Gastroesophageal sphincter (tissue), 4 donors: ENCODE results near the gene TMEM43. TPM values are rescaled to one million over a fixed set of nuclear protein-coding genes. Genes with fewer than 3 reads are reported as not detected.

Experiments
- ATAC-seq: fragments of 150-250 bp; one replicate; pipeline ENCODE4 v1.9.1; 2016; ENCODE audit warnings: mild to moderate bottlenecking, moderate library complexity
- H3K27ac ChIP-seq, 4 donors: fragments of 200-600 bp; sonication (generic) in 3 of 4; 1 replicate in 3 of 4; 2 replicates in 1 of 4; pipeline ENCODE4 v1.5.1; 2016 to 2019
- H3K27me3 ChIP-seq: fragments of 200-600 bp; sonication (generic); one replicate; pipeline ENCODE4 v1.5.1; 2019
- H3K36me3 ChIP-seq, 2 donors: fragments of 200-600 bp; sonication (generic); one replicate each; pipeline ENCODE4 v1.5.1; 2019; ENCODE audit warnings: control low read depth in 1 of 2
- H3K4me1 ChIP-seq, 3 donors: fragments of 200-600 bp; sonication (generic); 1 replicate in 2 of 3; 2 replicates in 1 of 3; pipeline ENCODE4 v1.5.1; 2016 to 2019; ENCODE audit warnings: control low read depth in 2 of 3
- H3K4me3 ChIP-seq, 2 donors: fragments of 200-600 bp; sonication (generic); one replicate each; pipeline ENCODE4 v1.5.1; 2019; ENCODE audit warnings: mild to moderate bottlenecking in 1 of 2, moderate library complexity in 1 of 2
- H3K9me3 ChIP-seq, 3 donors: fragments of 200-600 bp; sonication (generic); one replicate each; pipeline ENCODE4 v1.5.1; 2017 to 2019; ENCODE audit warnings: control low read depth in 2 of 3
- CTCF ChIP-seq, 4 experiments: fragments of 200-600 bp in 2 of 4; fragments of 450-650 bp in 2 of 4; sonication (generic) in 1 of 4; IDR thresholded peaks; one replicate each; pipeline ENCODE4 v1.5.1; 2017 to 2019; ENCODE audit warnings: antibody characterized with exemption in 4 of 4, mild to moderate bottlenecking in 2 of 4, moderate library complexity in 2 of 4
- EP300 ChIP-seq: sonication (generic); formaldehyde crosslinking; IDR thresholded peaks from one replicate; pipeline ENCODE4 v1.6.1; 2017; ENCODE audit warnings: antibody characterized with exemption, mild to moderate bottlenecking
- POLR2A ChIP-seq, 2 donors: fragments of 450-650 bp; IDR thresholded peaks; one replicate each; pipeline ENCODE4 v1.6.1; 2017; ENCODE audit warnings: antibody characterized with exemption in 2 of 2, mild to moderate bottlenecking in 2 of 2, moderate library complexity in 1 of 2
- POLR2AphosphoS5 ChIP-seq: sonication (generic); formaldehyde crosslinking; IDR thresholded peaks from one replicate; pipeline ENCODE4 v1.6.1; 2017; ENCODE audit warnings: antibody characterized with exemption
- WGBS, 2 donors: methylation state at CpG; one replicate each; pipeline ENCODE4 v1.1.5; 2018; ENCODE audit warnings: low coverage in 1 of 2; 5-methylcytosine and 5-hydroxymethylcytosine counted together
- total RNA-seq, 4 donors: library from RNA; depleted of rRNA; stranded (reverse); fragments of >200 nt; gene quantifications; one replicate each; pipeline ENCODE4 v1.1.0, GENCODE V29; 2016

TMEM43 gene
- total RNA-seq, 4 donors from 2014 or later, result 115 to 227 (median 183) TPM

DNA sequence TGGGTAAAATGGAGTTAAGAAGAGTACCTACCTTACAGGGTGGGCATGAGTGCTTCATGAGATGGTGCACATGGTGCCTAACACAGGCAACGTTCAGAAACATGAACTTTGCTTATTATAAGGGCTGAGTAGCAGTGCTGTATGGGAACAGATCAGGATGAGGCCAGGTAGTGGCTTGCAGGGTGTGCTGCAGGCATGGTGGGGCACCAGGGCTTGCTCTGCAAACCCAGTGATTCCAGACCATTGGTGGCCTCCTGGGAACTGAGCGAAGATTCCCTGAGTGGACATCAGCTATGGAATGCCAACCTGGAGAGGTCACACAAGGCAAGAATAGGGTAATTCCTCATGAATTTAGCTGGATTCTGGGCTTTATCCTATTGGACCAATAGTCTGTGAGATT lies 15.8 kb downstream of the TMEM43 start:
- Histone ChIP-seq H3K4me3 (no peak overlapping the region), H3K4me1 (peaks cover 9 to 67% (median 26%) of the 10 kb centered on the region in 3 donors), H3K36me3 (peaks cover 0 to 71% of the 10 kb centered on the region in 2 donors), H3K27me3 (no peaks in the 10 kb centered on the region), H3K9me3 (no peaks in the 10 kb centered on the region), H3K27ac (peak overlapping the region in 3 of 4 donors; percentile 86 to 93 (median 88))
- TF ChIP-seq POLR2AphosphoS5 (no peak), POLR2A (IDR thresholded peaks at IDR 0.05) (no peak), CTCF (IDR thresholded peaks at IDR 0.05) (no peak), EP300 (no peak)
- 69% methylated on average over 2 of the region's 2 CpGs; no CpG with 5 or more reads in 1 of the 2 donors for WGBS, 2 donors
- ATAC-seq, result no peak

DNA sequence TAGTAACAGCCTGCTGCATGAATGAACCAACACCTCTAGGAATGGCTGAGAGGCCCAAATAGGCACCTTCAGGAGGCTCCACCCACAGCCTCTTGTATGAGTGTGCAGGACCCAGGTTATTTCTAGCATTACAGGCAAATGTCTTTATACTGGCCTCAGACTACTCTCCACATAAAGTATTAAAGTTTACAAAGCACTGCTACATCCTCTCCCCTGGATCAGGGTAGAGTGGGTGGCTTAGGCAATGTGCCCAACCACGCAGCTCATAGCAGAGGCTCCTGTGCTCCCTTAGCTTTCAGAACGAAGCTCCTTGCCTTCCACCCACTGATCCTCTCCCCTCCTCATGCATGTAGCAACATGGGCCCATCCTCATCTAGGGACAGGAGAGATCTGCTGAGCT lies 16.3 kb downstream of the TMEM43 start:
- H3K27ac ChIP-seq, result peak overlapping the region in 3 of 4 donors; percentile 86 to 93 (median 88)
- H3K4me1 ChIP-seq, result peaks cover 9 to 72% (median 31%) of the 10 kb centered on the region in 3 donors
- peaks cover 0 to 71% of the 10 kb centered on the region in 2 donors for H3K36me3 ChIP-seq
- no peak for ATAC-seq
- TF ChIP-seq CTCF (IDR thresholded peaks at IDR 0.05), result no peak
- no peak for TF ChIP-seq POLR2AphosphoS5
- TF ChIP-seq EP300, result no peak
- no peak for TF ChIP-seq POLR2A (IDR thresholded peaks at IDR 0.05)
- H3K27me3 ChIP-seq, result no peaks in the 10 kb centered on the region
- H3K4me3 ChIP-seq, result no peak overlapping the region
- no peaks in the 10 kb centered on the region for H3K9me3 ChIP-seq
- WGBS, 2 donors, result 45% methylated on average over 2 of the region's 2 CpGs; no CpG with 5 or more reads in 1 of the 2 donors

DNA sequence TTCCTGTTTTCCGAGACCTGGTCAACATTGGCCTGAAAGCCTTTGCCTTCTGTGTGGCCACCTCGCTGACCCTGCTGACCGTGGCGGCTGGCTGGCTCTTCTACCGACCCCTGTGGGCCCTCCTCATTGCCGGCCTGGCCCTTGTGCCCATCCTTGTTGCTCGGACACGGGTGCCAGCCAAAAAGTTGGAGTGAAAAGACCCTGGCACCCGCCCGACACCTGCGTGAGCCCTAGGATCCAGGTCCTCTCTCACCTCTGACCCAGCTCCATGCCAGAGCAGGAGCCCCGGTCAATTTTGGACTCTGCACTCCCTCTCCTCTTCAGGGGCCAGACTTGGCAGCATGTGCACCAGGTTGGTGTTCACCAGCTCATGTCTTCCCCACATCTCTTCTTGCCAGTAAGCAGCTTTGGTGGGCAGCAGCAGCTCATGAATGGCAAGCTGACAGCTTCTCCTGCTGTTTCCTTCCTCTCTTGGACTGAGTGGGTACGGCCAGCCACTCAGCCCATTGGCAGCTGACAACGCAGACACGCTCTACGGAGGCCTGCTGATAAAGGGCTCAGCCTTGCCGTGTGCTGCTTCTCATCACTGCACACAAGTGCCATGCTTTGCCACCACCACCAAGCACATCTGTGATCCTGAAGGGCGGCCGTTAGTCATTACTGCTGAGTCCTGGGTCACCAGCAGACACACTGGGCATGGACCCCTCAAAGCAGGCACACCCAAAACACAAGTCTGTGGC lies 16.9 kb downstream of the TMEM43 start:
- 89% methylated on average over 7 of the region's 19 CpGs; no CpG with 5 or more reads in 1 of the 2 donors for WGBS, 2 donors
- TF ChIP-seq POLR2A (IDR thresholded peaks at IDR 0.05), result no peak
- no peak for TF ChIP-seq CTCF (IDR thresholded peaks at IDR 0.05)
- no peak for TF ChIP-seq POLR2AphosphoS5
- H3K4me3 ChIP-seq, result no peak overlapping the region
- peak overlapping the region in 3 of 4 donors; percentile 86 to 93 (median 88) for H3K27ac ChIP-seq
- ATAC-seq, result no peak
- H3K27me3 ChIP-seq, result no peaks in the 10 kb centered on the region
- peaks cover 0 to 72% of the 10 kb centered on the region in 2 donors for H3K36me3 ChIP-seq
- no peaks in the 10 kb centered on the region for H3K9me3 ChIP-seq
- H3K4me1 ChIP-seq, result peaks cover 9 to 72% (median 33%) of the 10 kb centered on the region in 3 donors

DNA sequence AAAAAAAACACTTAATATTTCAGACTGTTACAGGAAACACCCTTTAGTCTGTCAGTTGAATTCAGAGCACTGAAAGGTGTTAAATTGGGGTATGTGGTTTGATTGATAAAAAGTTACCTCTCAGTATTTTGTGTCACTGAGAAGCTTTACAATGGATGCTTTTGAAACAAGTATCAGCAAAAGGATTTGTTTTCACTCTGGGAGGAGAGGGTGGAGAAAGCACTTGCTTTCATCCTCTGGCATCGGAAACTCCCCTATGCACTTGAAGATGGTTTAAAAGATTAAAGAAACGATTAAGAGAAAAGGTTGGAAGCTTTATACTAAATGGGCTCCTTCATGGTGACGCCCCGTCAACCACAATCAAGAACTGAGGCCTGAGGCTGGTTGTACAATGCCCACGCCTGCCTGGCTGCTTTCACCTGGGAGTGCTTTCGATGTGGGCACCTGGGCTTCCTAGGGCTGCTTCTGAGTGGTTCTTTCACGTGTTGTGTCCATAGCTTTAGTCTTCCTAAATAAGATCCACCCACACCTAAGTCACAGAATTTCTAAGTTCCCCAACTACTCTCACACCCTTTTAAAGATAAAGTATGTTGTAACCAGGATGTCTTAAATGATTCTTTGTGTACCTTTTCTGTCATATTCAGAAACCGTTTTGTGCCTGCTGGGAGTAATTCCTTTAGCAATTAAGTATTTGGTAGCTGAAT lies 17.9 kb downstream of the TMEM43 start:
- no peak for TF ChIP-seq EP300
- no peak for TF ChIP-seq POLR2A (IDR thresholded peaks at IDR 0.05)
- TF ChIP-seq POLR2AphosphoS5, result no peak
- no peak for TF ChIP-seq CTCF (IDR thresholded peaks at IDR 0.05)
- Histone ChIP-seq H3K9me3 (no peaks in the 10 kb centered on the region), H3K27me3 (no peaks in the 10 kb centered on the region), H3K36me3 (peaks cover 0 to 72% of the 10 kb centered on the region in 2 donors), H3K4me1 (peaks cover 9 to 68% (median 27%) of the 10 kb centered on the region in 3 donors), H3K4me3 (no peak overlapping the region), H3K27ac (peak overlapping the region; percentile 86 to 97 (median 90))
- ATAC-seq, result no peak
- 61 to 64% methylated on average over 8 of the region's 8 CpGs for WGBS, 2 donors
